Nephron progenitor cell (in vitro differentiated cells): ENCODE results near the gene PIK3R1.
A peak's percentile ranks its signal among the peaks of the same experiment; 100 is the strongest.

Source experiments
- DNase-seq: peaks from one replicate; pipeline ENCODE4 v3.0.0; 2021
- H3K27ac Mint-ChIP-seq: 2 replicates; pipeline ENCODE4 v1.8.0; 2021; ENCODE audit warnings: mild to moderate bottlenecking, moderate library complexity, mixed read lengths
- H3K27me3 Mint-ChIP-seq: 2 replicates; pipeline ENCODE4 v1.8.0; 2021; ENCODE audit warnings: mild to moderate bottlenecking, low read depth, mixed read lengths; ENCODE audit not compliant: poor library complexity
- H3K36me3 Mint-ChIP-seq: 2 replicates; pipeline ENCODE4 v1.8.0; 2021; ENCODE audit warnings: low read depth, mixed read lengths
- H3K4me1 Mint-ChIP-seq: 2 replicates; pipeline ENCODE4 v1.8.0; 2021; ENCODE audit warnings: mixed read lengths
- H3K4me3 Mint-ChIP-seq: 2 replicates; pipeline ENCODE4 v1.8.0; 2021; ENCODE audit warnings: mild to moderate bottlenecking, moderate library complexity, mixed read lengths
- H3K9me3 Mint-ChIP-seq: 2 replicates; pipeline ENCODE4 v1.8.0; 2021; ENCODE audit warnings: mild to moderate bottlenecking, moderate library complexity, mixed read lengths
- TF ChIP-seq, protein P1 (sequence below): fragments of 200-600 bp; sonication (generic); IDR thresholded peaks from 2 replicates; pipeline ENCODE4 v1.5.0; 2021; ENCODE audit warnings: antibody characterized with exemption

Gene PIK3R1

DNA sequence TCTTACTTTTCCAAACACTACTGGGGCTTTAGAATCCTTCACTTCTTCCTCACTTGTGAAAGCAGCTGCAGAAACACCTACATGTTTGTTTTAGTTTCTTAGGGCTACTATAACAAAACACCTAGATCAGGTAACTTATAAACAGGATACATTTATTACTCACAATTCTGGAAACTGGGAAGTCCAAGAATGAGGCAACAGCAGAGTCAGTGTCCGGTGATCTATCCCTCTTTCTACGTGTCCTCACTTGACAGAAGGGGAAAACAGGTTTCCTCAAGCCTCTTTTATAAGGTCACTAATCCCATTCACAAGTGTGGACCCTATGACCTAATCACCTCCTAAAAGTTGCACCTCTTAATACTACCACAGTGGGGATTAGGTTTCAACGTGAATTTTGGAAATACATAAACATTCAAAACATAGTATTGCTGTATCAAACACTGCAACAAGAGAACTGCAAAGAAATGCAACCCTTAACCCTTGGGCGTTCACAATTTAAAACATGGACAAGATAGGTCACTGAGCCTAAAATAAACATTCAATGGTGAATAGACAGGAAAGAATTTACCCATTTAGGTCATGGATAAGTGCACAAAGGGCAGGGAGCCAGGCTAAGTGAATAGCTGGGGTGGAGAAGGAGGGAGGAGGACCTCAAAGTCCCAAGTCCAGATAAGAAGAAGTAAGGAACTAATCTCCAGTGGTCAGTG lies 104.3 kb downstream of the PIK3R1 start:
- no peak overlapping the region for H3K4me3 Mint-ChIP-seq
- TF ChIP-seq, protein P1, sequence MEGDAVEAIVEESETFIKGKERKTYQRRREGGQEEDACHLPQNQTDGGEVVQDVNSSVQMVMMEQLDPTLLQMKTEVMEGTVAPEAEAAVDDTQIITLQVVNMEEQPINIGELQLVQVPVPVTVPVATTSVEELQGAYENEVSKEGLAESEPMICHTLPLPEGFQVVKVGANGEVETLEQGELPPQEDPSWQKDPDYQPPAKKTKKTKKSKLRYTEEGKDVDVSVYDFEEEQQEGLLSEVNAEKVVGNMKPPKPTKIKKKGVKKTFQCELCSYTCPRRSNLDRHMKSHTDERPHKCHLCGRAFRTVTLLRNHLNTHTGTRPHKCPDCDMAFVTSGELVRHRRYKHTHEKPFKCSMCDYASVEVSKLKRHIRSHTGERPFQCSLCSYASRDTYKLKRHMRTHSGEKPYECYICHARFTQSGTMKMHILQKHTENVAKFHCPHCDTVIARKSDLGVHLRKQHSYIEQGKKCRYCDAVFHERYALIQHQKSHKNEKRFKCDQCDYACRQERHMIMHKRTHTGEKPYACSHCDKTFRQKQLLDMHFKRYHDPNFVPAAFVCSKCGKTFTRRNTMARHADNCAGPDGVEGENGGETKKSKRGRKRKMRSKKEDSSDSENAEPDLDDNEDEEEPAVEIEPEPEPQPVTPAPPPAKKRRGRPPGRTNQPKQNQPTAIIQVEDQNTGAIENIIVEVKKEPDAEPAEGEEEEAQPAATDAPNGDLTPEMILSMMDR = no peak
- H3K9me3 Mint-ChIP-seq = peaks cover 25% of the 10 kb centered on the region
- peaks cover 8% of the 10 kb centered on the region for H3K27me3 Mint-ChIP-seq
- H3K27ac Mint-ChIP-seq = peak overlapping the region; percentile 23
- peaks cover 19% of the 10 kb centered on the region for H3K4me1 Mint-ChIP-seq
- H3K36me3 Mint-ChIP-seq = peaks cover 10% of the 10 kb centered on the region
- no peak for DNase-seq

GRCh38 chr5:68320413-68320986 lies 104.9 kb downstream of the PIK3R1 start:
- peaks cover 11% of the 10 kb centered on the region for H3K36me3 Mint-ChIP-seq
- no peak for DNase-seq
- TF ChIP-seq, protein P1 = no peak
- H3K27me3 Mint-ChIP-seq = peaks cover 8% of the 10 kb centered on the region
- H3K4me3 Mint-ChIP-seq = no peak overlapping the region
- peak overlapping the region; percentile 23 for H3K27ac Mint-ChIP-seq
- H3K4me1 Mint-ChIP-seq = peaks cover 24% of the 10 kb centered on the region
- peaks cover 30% of the 10 kb centered on the region for H3K9me3 Mint-ChIP-seq

DNA sequence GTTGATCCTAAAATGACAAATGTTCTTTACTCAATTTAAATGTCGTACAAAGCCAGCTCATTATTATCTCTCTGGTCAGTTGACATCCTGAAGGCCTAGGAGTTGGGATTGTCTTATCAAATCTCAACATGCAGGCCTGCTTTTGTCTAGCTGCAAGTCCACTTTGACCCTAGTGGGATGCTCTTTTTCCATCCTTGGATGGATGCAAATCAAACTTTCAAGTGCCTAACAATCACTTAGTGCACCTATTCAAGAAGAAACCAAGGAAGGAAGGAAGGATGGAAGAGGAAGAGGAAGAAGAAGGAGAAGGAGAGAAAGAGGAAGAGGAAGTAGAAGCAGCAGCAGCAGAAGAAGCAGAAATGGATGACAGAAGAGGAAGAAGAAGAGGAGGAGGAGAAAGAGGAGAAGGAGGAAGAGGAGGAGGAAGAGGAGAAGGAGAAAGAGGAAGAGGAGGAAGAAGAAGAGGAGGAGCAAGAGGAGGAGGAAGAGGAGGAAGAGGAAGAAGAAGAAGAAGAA lies 109.6 kb downstream of the PIK3R1 start:
- Mint-ChIP-seq H3K27me3 (peaks cover 4% of the 10 kb centered on the region), H3K27ac (no peak overlapping the region), H3K9me3 (peaks cover 12% of the 10 kb centered on the region), H3K36me3 (peaks cover 7% of the 10 kb centered on the region), H3K4me3 (no peak overlapping the region), H3K4me1 (peaks cover 34% of the 10 kb centered on the region)
- TF ChIP-seq, protein P1 = no peak
- DNase-seq = no peak

DNA sequence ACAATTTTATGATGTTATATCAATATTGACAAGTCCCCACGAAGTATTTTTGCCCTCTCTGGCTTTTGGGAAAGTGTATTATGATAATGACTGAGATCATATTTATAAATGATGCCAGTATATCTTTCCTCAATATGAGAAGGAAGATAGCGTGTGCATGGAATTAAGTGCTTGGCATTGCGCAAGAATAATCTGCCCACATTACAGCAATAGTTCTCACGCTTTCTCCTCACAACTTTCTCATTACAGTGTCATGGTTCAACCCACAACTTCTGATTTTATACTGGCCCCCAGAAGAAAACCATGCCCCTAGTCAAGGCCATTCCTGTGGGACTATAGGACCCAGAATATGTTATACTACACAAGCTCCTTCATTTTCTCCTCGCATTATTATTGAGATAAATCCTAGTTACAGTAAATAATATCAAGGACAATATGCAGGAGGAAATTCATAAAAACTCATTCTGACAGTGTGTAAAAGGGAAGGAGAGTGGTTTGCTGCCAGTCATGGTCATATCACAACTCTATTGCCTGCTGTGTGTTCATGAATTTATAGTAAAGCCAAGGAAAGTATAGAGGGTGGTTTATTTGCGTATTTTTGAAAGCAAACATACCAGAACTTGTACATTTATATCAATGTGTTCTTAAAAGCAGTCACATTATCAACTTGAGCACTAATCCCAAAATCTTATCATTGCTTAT lies 114.1 kb downstream of the PIK3R1 start:
- Mint-ChIP-seq H3K4me3 (no peak overlapping the region), H3K36me3 (peaks cover 3% of the 10 kb centered on the region), H3K4me1 (peaks cover 26% of the 10 kb centered on the region), H3K27me3 (peaks cover 4% of the 10 kb centered on the region), H3K27ac (no peak overlapping the region), H3K9me3 (peaks cover 7% of the 10 kb centered on the region)
- no peak for DNase-seq
- TF ChIP-seq, protein P1 = no peak

- TF ChIP-seq, protein P1 = no peak
- Mint-ChIP-seq H3K27me3 (peaks cover 4% of the 10 kb centered on the region), H3K4me1 (peaks cover 20% of the 10 kb centered on the region), H3K9me3 (peaks cover 9% of the 10 kb centered on the region), H3K4me3 (no peak overlapping the region), H3K36me3 (no peaks in the 10 kb centered on the region), H3K27ac (no peak overlapping the region)
- no peak for DNase-seq
Measured at GRCh38 chr5:68330574-68330973, 115.0 kb downstream of the PIK3R1 start.
